PC-9 (cell line): ENCODE data around the gene SLC41A1. TPM values are rescaled to one million over a fixed set of nuclear protein-coding genes. Genes with fewer than 3 reads are reported as not detected.

ENCODE experiments used
- BruUV-seq: library from RNA; stranded (reverse); fragments of 400-500 nt; replicated peaks from 2 replicates; lab custom pipeline; 2021; lab: Mats Ljungman, UMichigan
- CTCF ChIA-PET: fragments of 300-600 bp; sonication (Branson Sonifier 250); formaldehyde crosslinking; loops from one replicate; lab custom pipeline; 2022; ENCODE audit warnings: antibody characterized with exemption; lab: Charles Lee
- POLR2A ChIA-PET: fragments of 300-600 bp; sonication (Branson Sonifier 250); formaldehyde crosslinking; loops from one replicate; lab custom pipeline; 2022; ENCODE audit warnings: antibody characterized with exemption; ENCODE audit not compliant: unreplicated experiment; lab: Charles Lee
- DNase-seq, 2 experiments: peaks; one replicate each; pipeline versions ENCODE4 v3.0.0 to v3.0.0-alpha.2; 2015 to 2022; ENCODE audit warnings: mixed read lengths in 1 of 2
- H2AFZ ChIP-seq: fragments of 200-600 bp; sonication (generic); 2 replicates; pipeline ENCODE4 v1.8.1; 2017; ENCODE audit warnings: antibody characterized with exemption
- H3F3A ChIP-seq: fragments of 200-600 bp; sonication (generic); 2 replicates; pipeline ENCODE4 v1.8.1; 2017; ENCODE audit warnings: antibody characterized with exemption, mild to moderate bottlenecking, low read depth; ENCODE audit not compliant: insufficient read depth
- H3K27ac ChIP-seq: fragments of 200-600 bp; sonication (generic); 2 replicates; pipeline ENCODE4 v1.6.1; 2016; ENCODE audit warnings: mixed run types
- H3K27me3 ChIP-seq: fragments of 200-600 bp; sonication (generic); 2 replicates; pipeline ENCODE4 v1.6.1; 2016; ENCODE audit warnings: low read depth, mixed run types; ENCODE audit not compliant: insufficient read depth
- H3K36me3 ChIP-seq: fragments of 200-600 bp; sonication (generic); 2 replicates; pipeline ENCODE4 v1.6.1; 2016; ENCODE audit warnings: low read depth, mixed run types
- H3K4me1 ChIP-seq: fragments of 200-600 bp; sonication (generic); replicated peaks from 2 replicates; pipeline ENCODE4 v1.6.1; 2016; ENCODE audit warnings: mixed run types; ENCODE audit not compliant: insufficient read depth
- H3K4me2 ChIP-seq: fragments of 200-600 bp; sonication (generic); 2 replicates; pipeline ENCODE4 v1.6.1; 2017; ENCODE audit warnings: mixed run types
- H3K4me3 ChIP-seq: fragments of 200-600 bp; sonication (generic); 2 replicates; pipeline ENCODE4 v1.6.1; 2016; ENCODE audit warnings: mixed run types
- H3K79me2 ChIP-seq: fragments of 200-600 bp; sonication (generic); 2 replicates; pipeline ENCODE4 v1.6.1; 2017; ENCODE audit warnings: low read depth, mixed run types
- H3K9me2 ChIP-seq: fragments of 200-600 bp; sonication (generic); 2 replicates; pipeline ENCODE4 v1.8.1; 2017; ENCODE audit warnings: mild to moderate bottlenecking; ENCODE audit not compliant: insufficient read depth
- H3K9me3 ChIP-seq: fragments of 200-600 bp; sonication (generic); 2 replicates; pipeline ENCODE4 v1.8.1; 2016; ENCODE audit warnings: low read depth; ENCODE audit not compliant: insufficient read depth
- H4K20me1 ChIP-seq: fragments of 200-600 bp; sonication (generic); 2 replicates; pipeline ENCODE4 v1.8.1; 2017; ENCODE audit not compliant: insufficient read depth
- EZH2 ChIP-seq: fragments of 200-600 bp; sonication (generic); IDR thresholded peaks from 2 replicates; pipeline ENCODE4 v1.8.0; 2017; ENCODE audit warnings: antibody characterized with exemption, low read depth
- intact Hi-C: fragments of 100-400 bp; cut with micrococcal nuclease; formaldehyde crosslinking; loops from one replicate; pipeline ENCODE4 v1.10.0; 2022; ENCODE audit not compliant: unreplicated experiment
- total RNA-seq: library from RNA; stranded (reverse); gene quantifications from 2 replicates; pipeline ENCODE4 v1.2.3, GENCODE V29; 2021
- TF ChIP-seq, protein P1 (sequence below): fragments of 200-600 bp; sonication (generic); conservative IDR thresholded peaks from 2 replicates; pipeline ENCODE4 v1.6.1; 2017; ENCODE audit warnings: mixed run types, antibody characterized with exemption, mild to moderate bottlenecking, moderate library complexity

Gene SLC41A1
- total RNA-seq, 1 experiment from 2014 or later, result 34.5 TPM

DNA sequence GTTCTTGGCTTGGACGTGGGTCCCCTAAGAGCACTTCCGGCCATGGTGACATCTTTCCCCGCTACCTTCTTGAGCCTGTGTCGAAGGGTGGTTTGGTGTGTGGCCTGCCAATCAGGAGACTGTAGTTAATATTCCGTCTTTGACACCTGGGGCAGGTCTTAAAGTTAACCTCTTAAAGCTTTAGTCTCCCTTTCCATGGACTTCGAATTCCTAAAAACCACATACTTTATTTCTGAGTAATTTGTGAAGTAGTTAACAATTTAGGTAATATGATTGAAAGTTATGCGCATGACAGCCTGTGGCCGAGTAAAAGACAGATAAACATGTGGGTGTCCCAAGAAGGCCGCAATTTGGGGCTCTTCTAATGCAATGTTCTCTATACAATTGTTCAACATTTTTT, 27.6 kb downstream of the SLC41A1 start:
- no peak for DNase-seq
- TF ChIP-seq, protein P1, sequence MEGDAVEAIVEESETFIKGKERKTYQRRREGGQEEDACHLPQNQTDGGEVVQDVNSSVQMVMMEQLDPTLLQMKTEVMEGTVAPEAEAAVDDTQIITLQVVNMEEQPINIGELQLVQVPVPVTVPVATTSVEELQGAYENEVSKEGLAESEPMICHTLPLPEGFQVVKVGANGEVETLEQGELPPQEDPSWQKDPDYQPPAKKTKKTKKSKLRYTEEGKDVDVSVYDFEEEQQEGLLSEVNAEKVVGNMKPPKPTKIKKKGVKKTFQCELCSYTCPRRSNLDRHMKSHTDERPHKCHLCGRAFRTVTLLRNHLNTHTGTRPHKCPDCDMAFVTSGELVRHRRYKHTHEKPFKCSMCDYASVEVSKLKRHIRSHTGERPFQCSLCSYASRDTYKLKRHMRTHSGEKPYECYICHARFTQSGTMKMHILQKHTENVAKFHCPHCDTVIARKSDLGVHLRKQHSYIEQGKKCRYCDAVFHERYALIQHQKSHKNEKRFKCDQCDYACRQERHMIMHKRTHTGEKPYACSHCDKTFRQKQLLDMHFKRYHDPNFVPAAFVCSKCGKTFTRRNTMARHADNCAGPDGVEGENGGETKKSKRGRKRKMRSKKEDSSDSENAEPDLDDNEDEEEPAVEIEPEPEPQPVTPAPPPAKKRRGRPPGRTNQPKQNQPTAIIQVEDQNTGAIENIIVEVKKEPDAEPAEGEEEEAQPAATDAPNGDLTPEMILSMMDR, result no peak
- no peak for TF ChIP-seq EZH2
- Histone ChIP-seq H2AFZ (no peak overlapping the region), H3K4me1 (no peaks in the 10 kb centered on the region), H3K4me2 (no peak overlapping the region), H3K27me3 (no peaks in the 10 kb centered on the region), H3K79me2 (no peaks in the 10 kb centered on the region), H3K4me3 (no peak overlapping the region), H3K9me3 (no peaks in the 10 kb centered on the region), H3K27ac (no peak overlapping the region), H3F3A (no peaks in the 10 kb centered on the region; the same call in 1 of the 2 replicates), H3K9me2 (no peaks in the 10 kb centered on the region), H4K20me1 (no peaks in the 10 kb centered on the region), H3K36me3 (no peaks in the 10 kb centered on the region)
- ChIA-PET POLR2A (no interaction called here), CTCF (interaction anchor here (0.6 kb wide), 1 partner anchor 242 kb away, joined by 3 read pairs; no protein-coding TSS in a partner anchor)
- no TSS peak for BruUV-seq
- intact Hi-C loops, result no loop called here

DNA sequence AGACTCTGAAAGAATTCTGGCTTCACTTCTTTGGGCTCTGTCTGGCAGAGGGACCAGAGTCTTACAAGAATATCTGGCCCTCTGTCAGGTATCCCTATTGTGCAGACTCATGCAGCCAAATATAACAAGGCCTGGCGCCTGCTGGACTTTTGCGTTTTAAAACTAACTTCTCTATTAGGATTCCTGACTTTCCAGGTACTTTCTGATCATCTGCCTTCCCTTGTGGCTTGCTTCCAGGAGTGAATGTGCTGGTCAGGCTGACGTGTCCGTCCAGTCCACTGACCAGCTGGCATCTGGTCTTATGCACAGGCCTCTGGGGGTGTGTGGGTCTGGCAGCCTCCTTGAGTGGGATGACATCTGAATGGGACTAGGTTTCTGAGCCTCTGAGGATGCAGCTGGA, 29.1 kb downstream of the SLC41A1 start:
- Histone ChIP-seq H3K27ac (no peak overlapping the region), H3K9me3 (no peaks in the 10 kb centered on the region), H3K9me2 (no peaks in the 10 kb centered on the region), H3K79me2 (no peaks in the 10 kb centered on the region), H4K20me1 (no peaks in the 10 kb centered on the region), H3K36me3 (no peaks in the 10 kb centered on the region), H3K4me3 (no peak overlapping the region), H3F3A (no peaks in the 10 kb centered on the region), H3K4me2 (no peak overlapping the region), H2AFZ (no peak overlapping the region), H3K27me3 (no peaks in the 10 kb centered on the region), H3K4me1 (no peaks in the 10 kb centered on the region)
- DNase-seq, result peak in 1 of 2 experiments; percentile 12
- BruUV-seq, result no TSS peak
- intact Hi-C loops, result no loop called here
- CTCF ChIA-PET, result no interaction called here
- POLR2A ChIA-PET, result no interaction called here
- TF ChIP-seq, protein P1, result no peak
- no peak for TF ChIP-seq EZH2

- BruUV-seq, result no TSS peak
- CTCF ChIA-PET, result no interaction called here
These were observed 29.6 kb downstream of the SLC41A1 start for GRCh38 chr1:205783433-205783795.

More at GRCh38 chr1:205783433-205783795, 29.6 kb downstream of the SLC41A1 start:
- no peaks in the 10 kb centered on the region for H3K79me2 ChIP-seq
- H3K4me2 ChIP-seq, result no peak overlapping the region
- DNase-seq, result no peak
- no peak for TF ChIP-seq EZH2
- TF ChIP-seq, protein P1, result no peak
- intact Hi-C loops, result no loop called here
- no peaks in the 10 kb centered on the region for H3K27me3 ChIP-seq
- no peaks in the 10 kb centered on the region for H3K9me3 ChIP-seq
- H3F3A ChIP-seq, result no peaks in the 10 kb centered on the region
- no peaks in the 10 kb centered on the region for H4K20me1 ChIP-seq
- POLR2A ChIA-PET, result no interaction called here
- no peak overlapping the region for H2AFZ ChIP-seq
- no peaks in the 10 kb centered on the region for H3K4me1 ChIP-seq
- H3K36me3 ChIP-seq, result no peaks in the 10 kb centered on the region
- no peak overlapping the region for H3K4me3 ChIP-seq
- H3K9me2 ChIP-seq, result no peaks in the 10 kb centered on the region
- H3K27ac ChIP-seq, result no peak overlapping the region
